Gastrocnemius medialis (tissue), 4 donors: ENCODE data around the gene ADARB1. TPM values are rescaled to one million over a fixed set of nuclear protein-coding genes. Genes with fewer than 3 reads are reported as not detected.

ENCODE experiments used
- ATAC-seq, 2 donors: fragments of 150-250 bp; one replicate each; pipeline ENCODE4 v1.9.1; 2016
- DNase-seq, 2 donors: peaks; one replicate each; pipeline ENCODE4 v3.0.0-alpha.2; 2019
- H3K27ac ChIP-seq, 4 donors: fragments of 200-600 bp; sonication (generic); 1 replicate in 1 of 4; 2 replicates in 3 of 4; pipeline ENCODE4 v1.5.1; 2016 to 2018; ENCODE audit warnings: mild to moderate bottlenecking in 2 of 4, moderate library complexity in 1 of 4
- H3K27me3 ChIP-seq, 3 donors: fragments of 200-600 bp; sonication (generic) in 2 of 3; 1 replicate in 1 of 3; 2 replicates in 2 of 3; pipeline versions ENCODE4 v1.5.1 to v1.6.0; 2016 to 2019; ENCODE audit warnings: mild to moderate bottlenecking in 1 of 3, moderate library complexity in 1 of 3
- H3K36me3 ChIP-seq, 2 donors: fragments of 200-600 bp; sonication (generic) in 1 of 2; one replicate each; pipeline ENCODE4 v1.5.1; 2017 to 2018
- H3K4me1 ChIP-seq, 2 donors: fragments of 200-600 bp; sonication (generic) in 1 of 2; one replicate each; pipeline ENCODE4 v1.5.1; 2016 to 2017; ENCODE audit warnings: mild to moderate bottlenecking in 2 of 2
- H3K4me3 ChIP-seq, 4 donors: fragments of 200-600 bp; sonication (generic) in 3 of 4; 1 replicate in 1 of 4; 2 replicates in 3 of 4; pipeline ENCODE4 v1.5.1; 2016 to 2019; ENCODE audit warnings: mild to moderate bottlenecking in 2 of 4
- H3K9me3 ChIP-seq, 3 donors: fragments of 200-600 bp; sonication (generic) in 2 of 3; 1 replicate in 1 of 3; 2 replicates in 2 of 3; pipeline ENCODE4 v1.5.1; 2016 to 2019
- POLR2A ChIP-seq, 2 donors: fragments of 450-650 bp; IDR thresholded peaks; one replicate each; pipeline ENCODE4 v1.6.1; 2017; ENCODE audit warnings: antibody characterized with exemption in 2 of 2, mild to moderate bottlenecking in 2 of 2, moderate library complexity in 2 of 2
- in situ Hi-C, 4 donors: fragments of 200-750 bp; cut with MboI; loops; one replicate each; pipeline versions ENCODE4 v1.15.0 to v1.8.0; 2017; ENCODE audit warnings: low sequenced_read_pairs in 4 of 4
- intact Hi-C: fragments of 100-400 bp; cut with DNase I; formaldehyde crosslinking; loops from one replicate; pipeline ENCODE4 v1.15.1; 2023; ENCODE audit warnings: low total_unique reads
- total RNA-seq, 4 donors: library from RNA; depleted of rRNA; stranded (reverse); fragments of >200 nt; gene quantifications; one replicate each; pipeline versions ENCODE4 v1.1.0 to v1.2.3, GENCODE V29; 2016
- TF ChIP-seq, protein P1 (sequence below), 5 experiments: fragments of 450-650 bp in 3 of 5; fragments of 200-600 bp in 2 of 5; sonication (generic) in 2 of 5; IDR thresholded peaks in 4 of 5; conservative IDR thresholded peaks in 1 of 5; 1 replicate in 4 of 5; 2 replicates in 1 of 5; pipeline ENCODE4 v1.5.1; 2016 to 2019; ENCODE audit warnings: antibody characterized with exemption in 5 of 5, mild to moderate bottlenecking in 3 of 5, moderate library complexity in 3 of 5

ADARB1 gene, protein sequence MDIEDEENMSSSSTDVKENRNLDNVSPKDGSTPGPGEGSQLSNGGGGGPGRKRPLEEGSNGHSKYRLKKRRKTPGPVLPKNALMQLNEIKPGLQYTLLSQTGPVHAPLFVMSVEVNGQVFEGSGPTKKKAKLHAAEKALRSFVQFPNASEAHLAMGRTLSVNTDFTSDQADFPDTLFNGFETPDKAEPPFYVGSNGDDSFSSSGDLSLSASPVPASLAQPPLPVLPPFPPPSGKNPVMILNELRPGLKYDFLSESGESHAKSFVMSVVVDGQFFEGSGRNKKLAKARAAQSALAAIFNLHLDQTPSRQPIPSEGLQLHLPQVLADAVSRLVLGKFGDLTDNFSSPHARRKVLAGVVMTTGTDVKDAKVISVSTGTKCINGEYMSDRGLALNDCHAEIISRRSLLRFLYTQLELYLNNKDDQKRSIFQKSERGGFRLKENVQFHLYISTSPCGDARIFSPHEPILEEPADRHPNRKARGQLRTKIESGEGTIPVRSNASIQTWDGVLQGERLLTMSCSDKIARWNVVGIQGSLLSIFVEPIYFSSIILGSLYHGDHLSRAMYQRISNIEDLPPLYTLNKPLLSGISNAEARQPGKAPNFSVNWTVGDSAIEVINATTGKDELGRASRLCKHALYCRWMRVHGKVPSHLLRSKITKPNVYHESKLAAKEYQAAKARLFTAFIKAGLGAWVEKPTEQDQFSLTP
- 10 to 100 TPM in 1 of 4 donors, 1 to 10 TPM in 3; 5.9 to 11.5 (median 6.9) TPM for total RNA-seq

DNA sequence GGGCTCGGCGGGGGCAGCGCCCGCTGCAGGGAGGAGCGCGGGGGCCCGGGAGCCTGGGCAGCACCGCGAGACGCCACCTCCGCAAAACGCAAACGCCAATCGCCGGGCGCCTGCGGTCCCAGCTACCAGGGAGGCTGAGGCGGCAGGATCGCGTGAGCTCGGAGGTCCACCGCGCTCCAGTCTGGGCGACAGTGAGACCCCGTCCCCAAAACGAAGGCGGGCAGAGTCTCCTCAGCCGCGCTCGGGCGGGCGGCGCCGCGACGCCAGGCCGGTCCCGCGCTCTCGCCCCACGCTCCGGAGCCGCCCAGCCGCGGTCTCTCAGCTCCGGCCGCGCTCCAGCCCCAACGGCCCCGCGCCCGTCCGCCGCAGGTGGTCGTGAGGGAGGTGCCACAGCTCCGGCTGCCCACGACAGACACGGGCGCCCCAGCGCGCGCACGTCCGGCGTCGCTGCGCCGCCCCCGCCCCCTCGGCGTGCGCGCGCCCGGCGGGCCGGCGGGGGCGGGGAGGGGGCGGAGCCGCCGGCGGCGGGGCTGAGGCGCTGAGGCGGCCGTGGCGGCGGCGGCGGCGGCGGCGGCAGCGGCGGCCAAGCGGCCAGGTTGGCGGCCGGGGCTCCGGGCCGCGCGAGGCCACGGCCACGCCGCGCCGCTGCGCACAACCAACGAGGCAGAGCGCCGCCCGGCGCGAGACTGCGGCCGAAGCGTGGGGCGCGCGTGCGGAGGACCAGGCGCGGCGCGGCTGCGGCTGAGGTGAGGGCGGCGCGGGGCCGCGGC is at the start of gene ADARB1:
ADARB1 (plus strand) TSS at position 533 of the 770 bp plus-strand sequence. CDS start 97,077 bp downstream, outside the sequence.
- in situ Hi-C loops (loop anchor here in 1 of 4 donors (10.0 kb wide), 1 partner anchor 51 kb away; no protein-coding TSS in a partner anchor), intact Hi-C loops (loop anchor here (2.0 to 5.0 kb wide), 4 partner anchors 29 to 202 kb away; partner anchors contain the start of gene PTTG1IP)
- peak within 1 kb of the TSS; percentile 72 to 90 (median 80) for H3K4me3 ChIP-seq
- peak within 1 kb of the TSS; percentile 84 to 95 (median 91) for H3K27ac ChIP-seq
- DNase-seq, result peak in 1 of 2 donors; percentile 51
- H3K36me3 ChIP-seq, result no peaks in the 10 kb centered on the region
- peak; percentile 80 to 85 for ATAC-seq
- H3K9me3 ChIP-seq, result no peaks in the 10 kb centered on the region
- TF ChIP-seq, protein P1, sequence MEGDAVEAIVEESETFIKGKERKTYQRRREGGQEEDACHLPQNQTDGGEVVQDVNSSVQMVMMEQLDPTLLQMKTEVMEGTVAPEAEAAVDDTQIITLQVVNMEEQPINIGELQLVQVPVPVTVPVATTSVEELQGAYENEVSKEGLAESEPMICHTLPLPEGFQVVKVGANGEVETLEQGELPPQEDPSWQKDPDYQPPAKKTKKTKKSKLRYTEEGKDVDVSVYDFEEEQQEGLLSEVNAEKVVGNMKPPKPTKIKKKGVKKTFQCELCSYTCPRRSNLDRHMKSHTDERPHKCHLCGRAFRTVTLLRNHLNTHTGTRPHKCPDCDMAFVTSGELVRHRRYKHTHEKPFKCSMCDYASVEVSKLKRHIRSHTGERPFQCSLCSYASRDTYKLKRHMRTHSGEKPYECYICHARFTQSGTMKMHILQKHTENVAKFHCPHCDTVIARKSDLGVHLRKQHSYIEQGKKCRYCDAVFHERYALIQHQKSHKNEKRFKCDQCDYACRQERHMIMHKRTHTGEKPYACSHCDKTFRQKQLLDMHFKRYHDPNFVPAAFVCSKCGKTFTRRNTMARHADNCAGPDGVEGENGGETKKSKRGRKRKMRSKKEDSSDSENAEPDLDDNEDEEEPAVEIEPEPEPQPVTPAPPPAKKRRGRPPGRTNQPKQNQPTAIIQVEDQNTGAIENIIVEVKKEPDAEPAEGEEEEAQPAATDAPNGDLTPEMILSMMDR (IDR thresholded peaks at IDR 0.05 in 4 of 5, conservative IDR thresholded peaks at IDR 0.05 in 1 of 5), result no peak
- TF ChIP-seq POLR2A (IDR thresholded peaks at IDR 0.05), result peak; percentile 89 to 90
- H3K27me3 ChIP-seq, result no peaks in the 10 kb centered on the region
- peaks cover 33 to 40% of the 10 kb centered on the region in 2 donors for H3K4me1 ChIP-seq

DNA sequence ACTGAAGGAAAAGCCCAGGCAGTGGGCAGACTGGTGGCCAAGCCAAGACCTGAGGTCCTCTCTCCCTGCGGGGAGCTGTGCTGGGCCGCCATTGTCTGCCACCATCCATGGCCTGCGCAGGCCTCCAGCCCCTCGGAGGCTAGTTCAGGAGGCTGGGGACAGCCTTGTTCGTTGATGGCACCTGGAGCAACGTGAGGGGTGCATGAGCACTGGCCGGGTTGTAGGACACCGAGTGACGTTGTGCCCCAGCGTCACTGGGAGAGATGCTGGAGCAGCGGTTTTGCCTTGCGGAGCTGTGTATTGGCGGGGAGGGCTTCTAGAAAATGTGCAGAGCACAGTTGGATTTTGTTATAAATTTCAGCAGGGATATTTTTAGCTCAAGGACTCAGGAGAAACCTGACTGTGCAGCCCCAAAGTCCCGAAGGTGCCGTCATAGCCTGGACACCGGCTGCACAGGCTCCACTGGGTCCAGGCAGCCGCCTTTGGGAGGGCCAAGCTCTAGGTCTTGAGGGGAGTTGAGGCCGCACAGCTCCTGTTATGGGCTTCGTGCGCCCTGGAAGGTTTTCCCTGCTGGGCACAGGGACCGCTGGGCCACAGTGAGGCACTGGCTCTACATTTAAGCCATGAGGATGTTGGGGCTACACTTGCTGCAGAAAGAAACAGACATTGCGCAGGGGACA is 48.2 kb upstream of the ADARB1 start:
- intact Hi-C loops, result no loop called here
- TF ChIP-seq, protein P1 (IDR thresholded peaks at IDR 0.05 in 4 of 5, conservative IDR thresholded peaks at IDR 0.05 in 1 of 5), result no peak
- no peak for TF ChIP-seq POLR2A (IDR thresholded peaks at IDR 0.05)
- no peak for DNase-seq

DNA sequence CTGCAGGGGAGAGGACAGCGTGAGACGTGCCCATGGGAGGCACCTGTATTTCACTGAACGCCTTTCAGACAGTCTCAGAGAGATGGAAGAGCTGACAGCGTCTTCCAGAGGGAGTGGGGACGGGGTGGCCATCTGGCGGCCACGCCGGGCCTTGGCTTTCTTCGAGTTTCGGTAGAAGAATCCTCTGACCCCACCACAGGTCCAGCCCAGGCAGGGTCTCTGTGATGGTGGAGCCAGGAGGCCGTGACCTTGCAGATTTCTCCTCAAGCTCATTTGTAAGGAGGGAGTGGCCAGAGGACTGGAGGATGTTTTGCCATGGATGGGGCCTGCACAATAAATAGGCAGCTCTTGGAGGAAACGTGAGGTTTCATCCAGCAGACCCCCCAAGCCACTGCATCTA is 47.6 kb upstream of the ADARB1 start:
- Histone ChIP-seq H3K9me3 (no peaks in the 10 kb centered on the region), H3K4me3 (no peak overlapping the region), H3K4me1 (peaks cover 0 to 13% of the 10 kb centered on the region in 2 donors), H3K27me3 (no peaks in the 10 kb centered on the region), H3K27ac (no peak overlapping the region), H3K36me3 (no peaks in the 10 kb centered on the region)
- intact Hi-C loops, result no loop called here
- TF ChIP-seq POLR2A (IDR thresholded peaks at IDR 0.05), result no peak
- TF ChIP-seq, protein P1 (IDR thresholded peaks at IDR 0.05 in 4 of 5, conservative IDR thresholded peaks at IDR 0.05 in 1 of 5), result no peak
- in situ Hi-C loops, result no loop called here
- ATAC-seq, result no peak
- DNase-seq, result no peak

More for the DNA sequence above, 48.2 kb upstream of the ADARB1 start:
- Histone ChIP-seq H3K4me1 (peaks cover 0 to 7% of the 10 kb centered on the region in 2 donors), H3K36me3 (no peaks in the 10 kb centered on the region), H3K4me3 (no peak overlapping the region), H3K27ac (no peak overlapping the region), H3K27me3 (no peaks in the 10 kb centered on the region), H3K9me3 (no peaks in the 10 kb centered on the region)
- ATAC-seq, result no peak
- in situ Hi-C loops, result no loop called here
